Superior temporal gyrus (tissue), 1 donor: Measurements from ENCODE around the gene POLA1.
"Not testable (repeated sequence)": the region's sequence is repeated elsewhere in the genome, so short reads cannot be mapped to it uniquely, and the experiment has no call there.

Experiments
- DNase-seq: peaks from one replicate; pipeline ENCODE4 v3.0.0-alpha.2; 2016; ENCODE audit errors: extremely low spot score

POLA1 gene

GRCh38 chrX:24693453-24694202, at the start of gene POLA1:
TSS of gene POLA1 (plus strand) at chrX:24693918. CDS start at chrX:24693962, 44 bp downstream.
- DNase-seq: peak; percentile 92

GRCh38 chrX:24646006-24646405, 47.7 kb upstream of the POLA1 start:
- DNase-seq: peak; percentile 21

- DNase-seq: peak; percentile 54
These were observed 47.0 kb upstream of the POLA1 start for GRCh38 chrX:24646745-24647182.

- DNase-seq: peak; percentile 65
These were observed 46.3 kb upstream of the POLA1 start, which contains the start of gene PCYT1B for GRCh38 chrX:24647257-24648058. TSS of gene PCYT1B (minus strand) at chrX:24647347. CDS start at chrX:24647105, 242 bp downstream.

GRCh38 chrX:24648495-24648894, 45.2 kb upstream of the POLA1 start:
- no peak for DNase-seq

- no peak for DNase-seq
These were observed 41.9 kb upstream of the POLA1 start for GRCh38 chrX:24651783-24652182.

GRCh38 chrX:24655679-24656078, 38.0 kb upstream of the POLA1 start:
- not testable (repeated sequence) for DNase-seq

GRCh38 chrX:24657671-24658386, 35.9 kb upstream of the POLA1 start:
- DNase-seq: no peak

GRCh38 chrX:24658421-24658820, 35.3 kb upstream of the POLA1 start:
- no peak for DNase-seq

- no peak for DNase-seq
These were observed 34.6 kb upstream of the POLA1 start for GRCh38 chrX:24659106-24659505.

GRCh38 chrX:24659646-24660045, 34.1 kb upstream of the POLA1 start:
- no peak for DNase-seq

- DNase-seq: no peak
These were observed 32.4 kb upstream of the POLA1 start for GRCh38 chrX:24661292-24661691.

- DNase-seq: no peak
These were observed 31.4 kb upstream of the POLA1 start for GRCh38 chrX:24662352-24662751.

GRCh38 chrX:24668111-24668510, 25.6 kb upstream of the POLA1 start:
- no peak for DNase-seq

- DNase-seq: peak; percentile 73
These were observed 21.0 kb upstream of the POLA1 start for GRCh38 chrX:24672701-24673190.

- DNase-seq: no peak
These were observed 20.3 kb upstream of the POLA1 start for GRCh38 chrX:24673424-24673823.

GRCh38 chrX:24676403-24677024, 17.2 kb upstream of the POLA1 start:
- peak; percentile 20 for DNase-seq

GRCh38 chrX:24682739-24683432, 10.8 kb upstream of the POLA1 start:
- no peak for DNase-seq

- DNase-seq: no peak
These were observed 9.7 kb upstream of the POLA1 start for GRCh38 chrX:24684048-24684447.

- no peak for DNase-seq
These were observed 1.4 kb upstream of the POLA1 start for GRCh38 chrX:24692305-24692704.

- no peak for DNase-seq
These were observed 1.1 kb downstream of the POLA1 start for GRCh38 chrX:24694825-24695224.
